Ecto neural progenitor cell (in vitro differentiated cells): ENCODE results near the gene TMEM31.
"Not testable (repeated sequence)": the region's sequence is repeated elsewhere in the genome, so short reads cannot be mapped to it uniquely, and the experiment has no call there.

ENCODE experiments used
- DNase-seq: peaks from one replicate; pipeline ENCODE4 v3.0.0-alpha.2; 2018; ENCODE audit warnings: low spot score

TMEM31 gene

DNA sequence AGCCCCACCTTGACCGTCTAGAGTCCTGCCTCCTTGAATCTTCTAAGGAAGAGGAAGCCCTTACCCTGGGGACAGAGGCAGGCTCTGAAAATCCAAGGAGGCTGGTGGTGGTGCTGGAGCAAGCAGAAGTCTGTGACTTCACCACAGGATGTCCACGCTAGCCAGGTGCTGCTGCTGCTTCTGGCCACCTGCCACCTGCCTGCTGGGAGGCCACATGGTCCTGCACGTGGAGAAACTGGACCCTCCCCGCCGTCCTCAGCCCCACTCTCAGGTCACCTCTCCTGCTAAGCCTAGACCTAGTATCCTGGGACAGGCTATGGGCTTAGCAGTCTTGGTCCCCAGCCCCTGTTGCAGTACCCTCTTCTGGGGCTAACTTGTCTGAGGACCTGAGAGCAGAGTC is 15.8 kb downstream of the TMEM31 start:
- no peak for DNase-seq

DNA sequence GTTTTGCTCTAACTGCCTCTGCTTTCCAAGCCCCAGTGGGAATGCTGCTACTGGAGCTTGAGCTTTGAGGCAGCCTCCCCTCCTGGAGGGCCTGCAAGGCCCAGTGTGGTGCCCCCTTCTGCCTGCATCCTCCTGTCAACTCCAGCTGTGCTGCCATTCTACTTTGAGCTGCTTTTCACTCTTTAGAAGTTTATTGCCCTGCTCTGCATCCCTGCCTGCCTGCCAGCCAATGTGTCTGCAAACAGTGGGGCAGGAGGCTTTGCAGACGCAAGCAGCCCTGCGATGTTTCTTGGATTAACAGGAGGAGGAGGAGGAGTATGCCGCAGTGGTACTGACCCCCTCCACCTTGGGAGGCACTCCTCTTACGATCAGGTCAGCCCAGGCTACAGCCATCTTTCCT is 16.4 kb downstream of the TMEM31 start:
- DNase-seq = no peak

DNA sequence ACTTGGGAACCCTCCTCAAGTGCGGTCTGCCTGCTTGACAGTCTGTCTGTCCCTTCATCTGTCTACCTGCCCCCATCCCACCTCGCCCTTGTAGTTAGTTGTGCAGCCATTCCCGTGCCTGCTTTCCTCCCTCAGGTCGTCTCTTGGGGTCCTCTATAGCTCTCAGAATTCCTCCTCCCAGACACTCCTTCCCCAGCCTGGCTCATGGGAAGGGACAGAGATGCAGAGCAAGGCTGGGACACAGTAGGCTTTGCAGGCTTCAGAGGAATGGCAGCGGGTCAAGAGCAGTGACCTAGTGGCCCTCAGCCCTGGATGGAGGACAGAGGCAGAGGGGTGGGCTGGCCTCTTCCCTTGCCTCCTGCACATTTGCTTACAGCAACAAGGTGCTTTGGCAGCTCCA is 18.3 kb downstream of the TMEM31 start:
- DNase-seq = no peak

DNA sequence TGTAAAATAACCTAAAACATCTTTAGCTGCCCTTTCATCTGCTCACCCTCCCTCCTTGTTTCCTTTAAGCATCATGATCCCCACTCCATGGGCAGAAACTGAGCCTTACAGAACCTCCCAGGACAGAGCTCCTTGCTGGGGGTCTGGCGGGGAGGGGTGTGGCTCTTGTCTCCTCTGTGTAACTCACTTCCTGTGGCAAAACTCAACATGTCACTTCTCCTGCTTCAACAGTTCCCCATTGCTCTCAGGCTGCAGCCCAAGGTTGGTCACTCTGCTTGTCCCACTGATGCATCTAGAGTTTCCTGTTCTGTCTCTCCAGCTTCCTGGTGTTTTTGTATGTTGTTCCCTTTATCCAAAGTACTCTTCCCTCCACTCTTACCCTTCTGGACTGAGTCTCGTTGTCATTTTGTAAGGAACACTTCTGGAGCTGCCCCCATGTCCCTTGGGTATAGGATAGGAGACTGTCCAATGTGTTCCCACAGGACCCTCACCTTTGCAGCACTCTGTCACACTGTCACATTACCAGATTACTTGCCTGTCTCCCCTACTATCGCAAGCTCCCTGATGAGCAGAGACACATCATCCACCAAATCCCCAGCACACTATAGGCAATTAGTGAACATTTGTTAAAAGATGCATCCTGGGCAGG is 19.6 kb downstream of the TMEM31 start:
- no peak for DNase-seq

DNA sequence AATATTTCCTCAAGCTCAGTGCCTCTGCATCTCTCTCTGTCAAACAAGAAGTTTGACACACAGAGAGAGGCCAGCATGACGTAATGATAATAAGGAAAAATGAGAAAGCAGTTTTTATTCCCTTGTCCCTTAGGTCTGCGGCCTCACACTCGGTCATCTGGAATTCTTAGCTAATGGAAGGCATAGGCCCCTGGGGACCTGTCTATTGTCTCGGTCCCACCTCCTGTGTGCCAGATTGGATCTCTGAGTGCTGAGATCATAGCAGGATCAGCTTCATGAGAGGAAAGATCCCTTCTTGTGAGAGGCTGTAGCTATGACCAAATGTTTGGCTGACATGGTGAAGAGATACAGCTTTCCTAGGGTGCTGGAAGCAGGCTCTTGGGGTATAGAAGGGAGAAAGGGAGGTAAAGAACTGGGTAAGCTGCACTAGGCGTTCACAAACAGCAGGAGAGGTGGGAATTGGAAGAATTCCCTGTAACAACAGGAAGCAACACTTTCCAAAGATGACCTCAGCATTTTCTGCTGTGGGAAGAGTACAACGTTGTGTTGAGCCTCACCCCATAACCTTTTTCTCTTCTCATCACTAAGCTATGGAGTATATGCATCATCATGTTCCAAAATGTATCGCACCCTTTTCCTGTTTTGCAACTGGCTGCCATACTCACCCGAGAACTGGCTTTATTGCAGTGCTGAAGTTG is 20.2 kb downstream of the TMEM31 start:
- DNase-seq = no peak

DNA sequence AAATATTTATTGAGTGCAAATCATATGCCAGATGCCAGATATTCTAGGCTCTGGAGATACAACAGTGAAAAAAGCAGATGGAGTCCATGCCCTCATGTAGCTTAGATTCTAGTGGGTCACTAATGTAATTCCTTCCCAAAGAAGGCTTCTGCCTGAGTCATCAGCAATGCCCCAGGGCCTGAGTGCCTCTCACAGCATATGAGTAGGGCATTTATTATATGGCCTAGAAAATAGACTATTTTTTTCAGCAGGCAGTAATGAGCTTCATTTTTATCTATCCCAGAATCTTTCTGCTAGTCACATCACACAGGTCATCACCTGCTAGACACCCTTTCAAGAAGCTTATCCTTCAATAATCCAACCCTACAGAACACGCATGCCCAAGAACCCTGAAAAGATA is 22.3 kb downstream of the TMEM31 start:
- DNase-seq = no peak

DNA sequence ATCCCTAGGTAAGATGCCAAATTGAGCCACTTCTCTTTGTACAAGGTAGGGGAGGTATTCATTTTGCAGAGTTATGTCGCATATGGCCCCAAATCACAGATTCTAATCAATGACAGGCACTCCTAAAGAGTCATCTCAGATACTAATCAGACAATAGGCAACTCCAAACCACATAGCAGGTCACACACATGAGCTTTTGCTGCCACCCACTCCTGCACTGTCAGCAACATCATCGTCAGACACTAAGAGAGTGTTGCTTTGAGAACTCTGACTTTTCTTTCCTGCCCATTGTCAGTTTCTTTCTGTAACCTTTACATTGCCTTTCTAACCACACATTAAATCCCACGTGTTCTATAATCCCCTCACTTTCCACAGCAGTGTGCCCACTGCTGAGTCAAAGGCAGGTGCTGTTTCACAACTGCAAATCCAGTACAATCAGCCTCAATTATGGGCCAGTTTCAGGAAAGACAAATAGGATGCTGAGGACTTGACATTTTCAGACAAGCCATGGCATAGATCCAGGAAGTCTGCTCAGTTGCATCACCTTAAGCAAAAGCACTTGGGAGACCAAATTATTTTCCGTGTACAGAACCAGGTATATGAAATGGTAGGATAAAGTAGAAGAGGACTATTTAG is 23.5 kb downstream of the TMEM31 start:
- DNase-seq = no peak

DNA sequence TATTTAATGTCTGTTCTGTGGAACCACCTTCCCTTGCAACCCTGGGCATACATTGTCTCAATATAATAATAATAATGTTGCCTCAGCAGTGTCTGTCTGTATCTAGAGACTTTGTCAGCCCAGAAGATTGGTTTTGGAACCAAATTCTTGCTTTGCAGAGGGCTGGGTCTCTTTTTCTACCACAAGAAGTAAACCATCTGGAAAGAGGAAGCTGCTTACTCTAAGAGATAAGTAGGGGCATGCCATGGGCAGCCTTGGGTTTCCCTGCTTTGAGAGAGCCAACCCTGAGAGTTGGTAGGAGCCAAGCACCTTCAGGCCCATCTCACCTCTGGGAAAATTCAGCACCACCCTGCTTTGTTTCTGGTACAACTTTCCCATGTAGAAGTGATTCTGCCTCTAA is 27.0 kb downstream of the TMEM31 start:
- no peak for DNase-seq

DNA sequence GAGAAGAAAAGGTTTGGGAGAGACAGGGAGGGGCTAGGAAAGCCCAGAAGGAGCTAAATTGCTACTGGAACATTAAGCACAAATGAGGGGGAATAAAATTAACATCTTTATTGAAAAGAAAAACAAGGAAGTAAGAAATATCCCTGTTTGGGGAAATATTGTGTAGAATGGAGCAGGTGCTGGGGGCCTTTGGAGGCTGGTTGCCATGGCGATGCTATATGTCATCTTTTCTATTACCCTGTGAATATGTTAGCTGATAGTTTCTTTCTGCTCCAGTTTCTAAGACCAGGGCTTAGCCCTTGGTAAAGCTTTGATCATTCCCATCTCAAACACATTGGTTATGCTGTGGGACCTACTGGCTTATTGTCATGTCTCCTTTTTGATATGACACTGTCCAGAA is 28.7 kb downstream of the TMEM31 start:
- no peak for DNase-seq

DNA sequence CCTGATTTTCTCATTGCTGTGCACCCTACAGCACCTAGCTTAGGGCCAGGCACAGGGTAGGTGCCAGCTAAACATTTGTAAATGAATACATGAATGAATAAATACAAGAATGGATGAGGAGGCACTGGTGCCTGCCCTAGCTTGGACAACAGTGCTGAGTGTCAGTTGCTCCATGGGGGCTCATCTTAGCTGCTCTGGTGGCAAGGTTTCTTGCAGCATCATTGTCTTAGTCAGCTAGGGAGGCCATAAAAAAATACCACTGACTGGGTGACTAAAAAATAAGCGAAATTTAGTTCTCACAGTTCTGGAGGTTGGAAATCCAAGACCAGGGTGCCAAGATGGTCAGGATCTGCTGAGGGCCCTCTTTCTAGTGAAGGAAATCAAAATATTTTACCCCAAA is 31.2 kb downstream of the TMEM31 start:
- no peak for DNase-seq

DNA sequence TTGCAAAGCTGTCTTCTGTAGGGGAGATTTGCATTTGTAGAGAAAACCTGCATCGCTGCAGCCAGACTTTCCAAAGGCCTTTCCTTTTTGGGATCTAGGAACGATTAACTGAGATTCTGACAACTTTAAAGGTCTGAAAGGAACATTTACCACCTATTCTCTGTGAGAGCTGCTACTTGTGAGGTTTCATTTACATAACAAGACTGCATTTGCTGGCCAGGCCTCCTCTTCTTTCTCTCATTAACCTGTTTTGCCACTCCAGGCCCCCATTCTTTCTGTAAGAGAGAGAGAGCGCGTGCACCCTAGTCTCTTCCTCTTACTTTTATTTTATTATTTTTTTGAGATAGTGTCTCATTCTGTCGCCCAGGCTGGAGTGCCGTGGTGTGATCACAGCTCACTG is 31.6 kb downstream of the TMEM31 start:
- DNase-seq = no peak

DNA sequence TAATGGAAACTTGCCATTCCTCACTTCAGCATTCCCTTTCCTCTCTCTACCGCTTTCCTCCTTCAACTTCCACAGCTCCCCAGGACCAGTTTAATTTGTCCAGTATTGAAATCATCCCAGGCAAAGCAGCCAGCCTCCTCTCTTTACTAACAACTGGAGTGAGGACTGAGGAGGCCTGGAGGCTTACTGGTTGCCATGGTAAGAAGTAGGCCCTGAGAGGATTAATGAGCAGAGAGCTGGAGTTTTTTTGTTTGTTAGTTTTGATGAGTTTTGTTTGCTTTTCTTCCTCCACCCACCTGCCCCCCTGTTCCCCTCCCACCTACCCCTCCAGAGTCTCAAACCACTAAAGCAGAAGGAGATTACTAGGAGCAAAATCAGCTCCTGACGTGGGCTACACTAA is 36.5 kb downstream of the TMEM31 start:
- DNase-seq = peak; percentile 58

DNA sequence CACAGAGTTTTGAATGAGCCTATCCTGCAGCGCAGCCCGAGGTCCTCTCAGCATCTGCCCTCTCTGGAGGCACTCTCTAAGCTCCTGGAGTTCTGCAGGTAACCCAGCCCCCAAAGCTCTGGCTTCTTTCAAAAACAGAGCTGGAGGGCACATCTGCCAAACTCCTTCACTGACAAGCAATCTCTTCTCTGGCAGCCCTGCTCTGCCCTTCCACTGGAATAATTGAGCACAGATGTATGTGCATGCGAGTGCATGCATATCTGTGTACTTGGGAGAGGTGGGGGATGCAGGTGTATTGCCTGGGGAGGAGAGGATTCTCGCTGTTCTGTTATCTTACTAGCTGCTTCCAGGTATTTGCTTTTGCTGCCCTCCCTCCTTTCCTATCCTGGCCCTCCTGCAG is 43.7 kb downstream of the TMEM31 start:
- DNase-seq = no peak

DNA sequence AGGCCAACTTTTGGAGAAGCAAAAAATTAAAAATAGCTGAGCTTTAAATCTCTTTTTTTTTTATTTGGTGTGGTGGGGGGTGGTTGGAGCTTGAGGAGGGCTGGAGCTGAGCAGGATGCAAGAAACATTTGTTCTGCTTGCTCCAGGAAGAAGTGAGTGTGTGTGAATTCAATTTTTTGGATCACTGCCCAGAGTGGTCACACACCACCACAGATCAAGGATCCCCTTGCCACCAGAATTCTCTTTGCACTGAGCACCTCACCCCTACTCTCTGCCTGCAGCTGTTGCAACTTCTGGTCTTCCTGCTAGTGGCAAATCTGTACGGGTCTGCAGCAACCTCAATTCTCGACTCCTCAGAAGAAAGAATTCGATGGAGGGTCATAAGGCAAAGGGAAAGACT is 46.0 kb downstream of the TMEM31 start:
- no peak for DNase-seq

DNA sequence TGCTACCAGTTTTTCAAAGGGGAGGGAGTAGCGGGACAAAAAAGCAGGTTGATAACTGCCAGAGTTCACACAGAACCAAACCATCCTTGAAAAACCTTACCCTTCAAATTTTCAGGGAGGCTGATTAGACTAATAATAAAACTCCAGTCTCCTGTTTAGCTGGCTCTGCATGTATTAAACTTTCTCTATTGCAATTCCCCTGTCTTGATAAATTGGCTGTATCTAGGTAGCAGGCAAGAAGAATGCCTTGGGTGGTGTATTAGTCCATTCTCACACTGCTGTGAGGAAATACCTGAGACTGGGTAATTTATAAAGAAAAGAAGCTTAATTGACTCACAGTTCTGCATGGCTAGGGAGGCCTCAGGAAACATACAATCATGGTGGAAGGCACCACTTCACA is 47.8 kb downstream of the TMEM31 start:
- no peak for DNase-seq

DNA sequence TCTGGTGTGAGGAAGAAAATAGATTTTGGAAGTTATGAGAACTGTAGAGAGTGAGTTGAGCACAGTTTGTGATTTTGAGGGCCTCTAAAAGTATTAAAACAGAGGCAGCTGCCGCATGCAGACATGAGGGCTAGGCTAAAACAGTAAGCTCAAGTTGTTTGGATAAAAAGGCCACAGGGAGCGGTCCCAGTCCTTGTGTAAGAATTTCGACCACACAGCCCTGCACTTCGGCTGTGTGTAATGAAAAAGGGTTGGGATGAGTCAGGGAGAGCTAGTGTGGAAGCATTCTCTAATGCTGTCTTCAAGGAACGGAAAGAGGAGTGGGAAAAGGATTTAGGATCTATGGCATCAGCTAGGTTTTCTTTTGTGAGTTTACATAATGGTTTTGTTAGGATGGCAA is 52.8 kb downstream of the TMEM31 start:
- DNase-seq = not testable (repeated sequence)
